Neural cell (in vitro differentiated cells): ENCODE data around the gene C16orf96. TPM values are rescaled to one million over a fixed set of nuclear protein-coding genes. Genes with fewer than 3 reads are reported as not detected.

Experiments
- H2AFZ ChIP-seq: fragments of 200-600, 300-800 bp; sonication (generic), shearing (Covaris generic); 2 replicates; pipeline ENCODE4 v1.6.0; 2014; ENCODE audit warnings: low read depth, mild to moderate bottlenecking, antibody characterized with exemption, low read length, moderate library complexity
- H3F3A ChIP-seq: fragments of 200-600 bp; shearing (Covaris generic); 2 replicates; pipeline ENCODE4 v1.6.1; 2016; ENCODE audit warnings: mild to moderate bottlenecking, moderate library complexity, mixed read lengths, antibody characterized with exemption, low read length; ENCODE audit not compliant: insufficient read depth, poor library complexity, severe bottlenecking
- H3K27ac ChIP-seq: fragments of 200-600, 300-800 bp; sonication (generic), shearing (Covaris generic); 2 replicates; pipeline ENCODE4 v1.5.1; 2014; ENCODE audit warnings: mild to moderate bottlenecking, low read length, moderate library complexity
- H3K27me3 ChIP-seq: fragments of 300-800, 200-600 bp; sonication (generic), shearing (Covaris generic); 2 replicates; pipeline ENCODE4 v1.6.0; 2014; ENCODE audit warnings: mild to moderate bottlenecking, low read depth, low read length, moderate library complexity; ENCODE audit not compliant: insufficient read depth
- H3K36me3 ChIP-seq: fragments of 300-800, 200-600 bp; sonication (generic), shearing (Covaris generic); 2 replicates; pipeline ENCODE4 v1.5.1; 2014; ENCODE audit warnings: mild to moderate bottlenecking, antibody characterized with exemption, low read length, moderate library complexity; ENCODE audit not compliant: insufficient read depth
- H3K4me2 ChIP-seq: fragments of 300-800, 200-600 bp; sonication (generic), shearing (Covaris generic); 2 replicates; pipeline ENCODE4 v1.6.0; 2014; ENCODE audit warnings: mild to moderate bottlenecking, low read length
- H3K4me3 ChIP-seq: fragments of 300-800, 200-600 bp; sonication (generic), shearing (Covaris generic); 2 replicates; pipeline ENCODE4 v1.5.1; 2014; ENCODE audit warnings: mild to moderate bottlenecking, low read length, moderate library complexity
- H3K79me2 ChIP-seq: fragments of 200-600 bp; shearing (Covaris generic); replicated peaks from 2 replicates; pipeline ENCODE4 v1.6.0; 2014; ENCODE audit warnings: mild to moderate bottlenecking, low read length, moderate library complexity; ENCODE audit not compliant: insufficient read depth
- H3K9ac ChIP-seq: fragments of 300-800, 200-600 bp; sonication (generic), shearing (Covaris generic); 2 replicates; pipeline ENCODE4 v1.6.1; 2016; ENCODE audit warnings: mild to moderate bottlenecking, low read length, mixed read lengths
- H3K9me2 ChIP-seq: fragments of 200-600 bp; shearing (Covaris generic); 2 replicates; pipeline ENCODE4 v1.6.1; 2016; ENCODE audit warnings: mild to moderate bottlenecking, low read length, mixed read lengths; ENCODE audit not compliant: insufficient read depth
- H3K9me3 ChIP-seq: fragments of 200-600, 300-800 bp; sonication (generic), shearing (Covaris generic); 2 replicates; pipeline ENCODE4 v1.6.1; 2016; ENCODE audit warnings: mild to moderate bottlenecking, mixed run types, low read length, moderate library complexity, mixed read lengths
- H4K20me1 ChIP-seq: fragments of 200-600 bp; shearing (Covaris generic); 2 replicates; pipeline ENCODE4 v1.6.1; 2016; ENCODE audit warnings: mild to moderate bottlenecking, mixed run types; ENCODE audit not compliant: insufficient read depth
- EP300 ChIP-seq: fragments of 450-650 bp; conservative IDR thresholded peaks from 2 replicates; pipeline ENCODE4 v1.6.1; 2014; ENCODE audit warnings: antibody characterized with exemption, mild to moderate bottlenecking, moderate library complexity; ENCODE audit not compliant: poor library complexity, severe bottlenecking
- EZH2 ChIP-seq: fragments of 200-600, 300-800 bp; shearing (Covaris generic), sonication (generic); IDR thresholded peaks from 2 replicates; pipeline ENCODE4 v1.6.1; 2014; ENCODE audit warnings: antibody characterized with exemption, low read length, borderline replicate concordance, mild to moderate bottlenecking; ENCODE audit not compliant: insufficient read depth, poor library complexity, severe bottlenecking
- MXI1 ChIP-seq: fragments of 450-650 bp; conservative IDR thresholded peaks from 2 replicates; pipeline ENCODE4 v1.6.1; 2014; ENCODE audit warnings: antibody characterized with exemption, mild to moderate bottlenecking; ENCODE audit not compliant: poor library complexity, severe bottlenecking
- POLR2AphosphoS5 ChIP-seq: IDR thresholded peaks from 2 replicates; pipeline ENCODE4 v1.6.1; 2012
- RAD21 ChIP-seq: fragments of 450-650 bp; conservative IDR thresholded peaks from 2 replicates; pipeline ENCODE4 v1.6.1; 2014; ENCODE audit warnings: antibody characterized with exemption, mild to moderate bottlenecking, moderate library complexity
- SMC3 ChIP-seq: fragments of 450-650 bp; conservative IDR thresholded peaks from 2 replicates; pipeline ENCODE4 v1.6.1; 2014; ENCODE audit warnings: antibody characterized with exemption, mild to moderate bottlenecking, moderate library complexity; ENCODE audit not compliant: poor library complexity
- TAF1 ChIP-seq: IDR thresholded peaks from 2 replicates; pipeline ENCODE4 v1.6.1; 2012; ENCODE audit warnings: low read depth
- polyA plus RNA-seq: library from polyadenylated mRNA; depleted of rRNA; stranded (reverse); fragments of >200 nt; gene quantifications from 2 replicates; pipeline ENCODE4 v1.2.3, GENCODE V29; 2014
- TF ChIP-seq, protein P1 (sequence below): fragments of 450-650 bp; IDR thresholded peaks from 2 replicates; pipeline ENCODE4 v1.5.1; 2014; ENCODE audit warnings: antibody characterized with exemption, mild to moderate bottlenecking, moderate library complexity; ENCODE audit not compliant: poor library complexity, severe bottlenecking
- TF ChIP-seq, protein P2 (sequence below): IDR thresholded peaks from 2 replicates; pipeline ENCODE4 v1.6.1; 2012; ENCODE audit warnings: borderline replicate concordance

C16orf96 gene
- polyA plus RNA-seq, 1 donor from 2014 or later, result 0.21 TPM

DNA sequence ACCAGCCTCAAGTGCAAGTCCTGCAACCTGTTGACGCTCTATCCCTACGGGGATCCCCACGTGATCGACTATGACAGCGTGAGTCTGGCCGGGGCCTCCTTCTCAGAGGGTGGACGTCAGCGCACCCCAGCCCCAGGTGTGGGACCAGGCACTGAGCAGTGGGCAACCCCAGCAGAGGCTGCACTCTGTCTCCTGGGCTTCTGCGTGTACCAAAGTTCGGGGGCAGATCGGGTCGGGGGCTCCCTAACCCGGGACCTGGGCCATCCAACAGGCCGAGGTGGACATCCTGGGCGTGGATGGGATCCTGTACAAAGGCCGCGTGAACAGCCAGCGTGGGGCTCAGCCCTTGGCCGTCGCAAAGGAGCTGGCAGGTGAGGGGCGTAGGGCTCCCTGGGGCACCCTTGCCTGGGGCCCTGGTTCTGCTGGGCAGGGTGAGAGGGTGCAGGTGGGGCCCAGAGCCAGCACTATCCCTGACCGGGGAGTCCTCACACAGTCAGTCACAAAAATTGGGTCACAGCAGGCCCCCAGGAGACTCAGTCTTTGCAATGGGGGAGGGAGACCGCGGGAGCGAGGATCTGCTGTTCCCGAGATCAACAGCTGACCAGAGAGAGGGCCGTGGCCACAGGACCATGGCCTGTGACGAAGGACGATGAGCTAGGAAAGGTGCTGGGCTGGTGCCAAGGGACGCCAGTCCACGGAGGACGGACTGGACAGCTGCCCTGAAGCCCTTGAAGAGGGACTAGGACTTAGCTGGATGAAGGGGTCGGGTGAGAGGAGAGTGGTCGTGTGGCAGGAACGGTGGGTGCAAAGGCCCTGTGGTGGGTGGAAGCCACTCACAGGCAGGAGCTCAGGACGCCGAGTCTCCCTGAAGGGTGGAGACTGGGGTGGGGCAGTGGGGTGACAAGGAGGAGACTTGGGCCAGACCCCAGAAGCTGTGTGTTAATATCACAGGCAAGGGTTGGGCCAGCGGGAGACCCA lies 38.6 kb downstream of the C16orf96 start:
- Histone ChIP-seq H3K79me2 (no peaks in the 10 kb centered on the region), H4K20me1 (no peaks in the 10 kb centered on the region), H3K9ac (no peak overlapping the region), H3K9me3 (no peaks in the 10 kb centered on the region), H3K9me2 (no peaks in the 10 kb centered on the region), H3K4me2 (no peak overlapping the region), H3K27ac (no peak overlapping the region), H3F3A (no peaks in the 10 kb centered on the region), H3K36me3 (no peaks in the 10 kb centered on the region), H2AFZ (no peak overlapping the region), H3K27me3 (no peaks in the 10 kb centered on the region), H3K4me3 (no peak overlapping the region)
- TF ChIP-seq, protein P1, sequence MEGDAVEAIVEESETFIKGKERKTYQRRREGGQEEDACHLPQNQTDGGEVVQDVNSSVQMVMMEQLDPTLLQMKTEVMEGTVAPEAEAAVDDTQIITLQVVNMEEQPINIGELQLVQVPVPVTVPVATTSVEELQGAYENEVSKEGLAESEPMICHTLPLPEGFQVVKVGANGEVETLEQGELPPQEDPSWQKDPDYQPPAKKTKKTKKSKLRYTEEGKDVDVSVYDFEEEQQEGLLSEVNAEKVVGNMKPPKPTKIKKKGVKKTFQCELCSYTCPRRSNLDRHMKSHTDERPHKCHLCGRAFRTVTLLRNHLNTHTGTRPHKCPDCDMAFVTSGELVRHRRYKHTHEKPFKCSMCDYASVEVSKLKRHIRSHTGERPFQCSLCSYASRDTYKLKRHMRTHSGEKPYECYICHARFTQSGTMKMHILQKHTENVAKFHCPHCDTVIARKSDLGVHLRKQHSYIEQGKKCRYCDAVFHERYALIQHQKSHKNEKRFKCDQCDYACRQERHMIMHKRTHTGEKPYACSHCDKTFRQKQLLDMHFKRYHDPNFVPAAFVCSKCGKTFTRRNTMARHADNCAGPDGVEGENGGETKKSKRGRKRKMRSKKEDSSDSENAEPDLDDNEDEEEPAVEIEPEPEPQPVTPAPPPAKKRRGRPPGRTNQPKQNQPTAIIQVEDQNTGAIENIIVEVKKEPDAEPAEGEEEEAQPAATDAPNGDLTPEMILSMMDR, result no peak
- TF ChIP-seq POLR2AphosphoS5, result no peak
- no peak for TF ChIP-seq RAD21
- no peak for TF ChIP-seq EP300
- no peak for TF ChIP-seq EZH2
- no peak for TF ChIP-seq TAF1
- TF ChIP-seq, protein P2, sequence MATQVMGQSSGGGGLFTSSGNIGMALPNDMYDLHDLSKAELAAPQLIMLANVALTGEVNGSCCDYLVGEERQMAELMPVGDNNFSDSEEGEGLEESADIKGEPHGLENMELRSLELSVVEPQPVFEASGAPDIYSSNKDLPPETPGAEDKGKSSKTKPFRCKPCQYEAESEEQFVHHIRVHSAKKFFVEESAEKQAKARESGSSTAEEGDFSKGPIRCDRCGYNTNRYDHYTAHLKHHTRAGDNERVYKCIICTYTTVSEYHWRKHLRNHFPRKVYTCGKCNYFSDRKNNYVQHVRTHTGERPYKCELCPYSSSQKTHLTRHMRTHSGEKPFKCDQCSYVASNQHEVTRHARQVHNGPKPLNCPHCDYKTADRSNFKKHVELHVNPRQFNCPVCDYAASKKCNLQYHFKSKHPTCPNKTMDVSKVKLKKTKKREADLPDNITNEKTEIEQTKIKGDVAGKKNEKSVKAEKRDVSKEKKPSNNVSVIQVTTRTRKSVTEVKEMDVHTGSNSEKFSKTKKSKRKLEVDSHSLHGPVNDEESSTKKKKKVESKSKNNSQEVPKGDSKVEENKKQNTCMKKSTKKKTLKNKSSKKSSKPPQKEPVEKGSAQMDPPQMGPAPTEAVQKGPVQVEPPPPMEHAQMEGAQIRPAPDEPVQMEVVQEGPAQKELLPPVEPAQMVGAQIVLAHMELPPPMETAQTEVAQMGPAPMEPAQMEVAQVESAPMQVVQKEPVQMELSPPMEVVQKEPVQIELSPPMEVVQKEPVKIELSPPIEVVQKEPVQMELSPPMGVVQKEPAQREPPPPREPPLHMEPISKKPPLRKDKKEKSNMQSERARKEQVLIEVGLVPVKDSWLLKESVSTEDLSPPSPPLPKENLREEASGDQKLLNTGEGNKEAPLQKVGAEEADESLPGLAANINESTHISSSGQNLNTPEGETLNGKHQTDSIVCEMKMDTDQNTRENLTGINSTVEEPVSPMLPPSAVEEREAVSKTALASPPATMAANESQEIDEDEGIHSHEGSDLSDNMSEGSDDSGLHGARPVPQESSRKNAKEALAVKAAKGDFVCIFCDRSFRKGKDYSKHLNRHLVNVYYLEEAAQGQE, result no peak
- no peak for TF ChIP-seq SMC3
- no peak for TF ChIP-seq MXI1

DNA sequence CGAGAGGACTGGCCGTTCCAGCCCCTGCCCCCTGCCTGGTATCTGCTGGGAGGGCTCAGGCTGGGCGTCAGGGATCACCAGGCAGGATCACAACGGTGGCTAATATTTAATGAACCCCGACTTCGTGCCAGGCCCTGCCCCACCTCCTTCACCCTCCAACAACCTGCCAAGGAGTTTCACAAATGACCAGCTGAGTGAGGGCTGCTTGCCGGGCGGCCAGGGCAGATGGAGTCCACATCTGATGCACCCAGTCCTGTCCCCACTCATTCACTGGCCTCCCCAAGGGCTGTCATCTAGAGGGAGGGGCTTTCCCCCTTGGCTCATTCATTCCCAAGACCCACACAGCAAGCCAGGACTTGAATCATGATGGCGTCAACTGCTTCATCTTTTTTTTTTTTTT lies 41.0 kb downstream of the C16orf96 start:
- Histone ChIP-seq H4K20me1 (no peaks in the 10 kb centered on the region), H2AFZ (no peak overlapping the region), H3K79me2 (no peaks in the 10 kb centered on the region), H3K27ac (no peak overlapping the region), H3K36me3 (no peaks in the 10 kb centered on the region), H3K4me3 (no peak overlapping the region), H3K9me2 (no peaks in the 10 kb centered on the region), H3K27me3 (no peaks in the 10 kb centered on the region), H3F3A (no peaks in the 10 kb centered on the region), H3K4me2 (no peak overlapping the region), H3K9ac (no peak overlapping the region), H3K9me3 (no peaks in the 10 kb centered on the region)
- TF ChIP-seq MXI1, result no peak
